Spinal cord (tissue), 10 donors: ENCODE results near the gene E2F6. TPM values are rescaled to one million over a fixed set of nuclear protein-coding genes. Genes with fewer than 3 reads are reported as not detected.

Experiments
- DNase-seq, 6 donors: peaks; one replicate each; pipeline versions ENCODE4 v3.0.0 to v3.0.0-alpha.2; 2013 to 2015; ENCODE audit warnings: low spot score in 6 of 6, low read depth in 4 of 6
- H3K27ac ChIP-seq: one replicate; pipeline ENCODE4 v1.5.1; 2013; ENCODE audit warnings: low read depth, low read length, control low read depth
- H3K27me3 ChIP-seq: one replicate; pipeline ENCODE4 v1.6.1; 2013; ENCODE audit warnings: low read length; ENCODE audit not compliant: control insufficient read depth, insufficient read depth
- H3K36me3 ChIP-seq: one replicate; pipeline ENCODE4 v1.6.1; 2013; ENCODE audit warnings: low read length; ENCODE audit not compliant: control insufficient read depth, insufficient read depth
- H3K4me1 ChIP-seq: one replicate; pipeline ENCODE4 v1.6.1; 2013; ENCODE audit warnings: low read length; ENCODE audit not compliant: control insufficient read depth, insufficient read depth
- H3K4me3 ChIP-seq: one replicate; pipeline ENCODE4 v1.5.1; 2013; ENCODE audit warnings: low read depth, low read length, control low read depth
- H3K9me3 ChIP-seq: one replicate; pipeline ENCODE4 v1.6.1; 2013; ENCODE audit warnings: low read length; ENCODE audit not compliant: control insufficient read depth, insufficient read depth
- WGBS: methylation state at CpG from one replicate; pipeline ENCODE4 v1.1.5; 2013; ENCODE audit warnings: missing lambda C conversion rate; ENCODE audit not compliant: insufficient coverage; 5-methylcytosine and 5-hydroxymethylcytosine counted together
- polyA plus RNA-seq, 2 donors: library from polyadenylated mRNA; unstranded; fragments of 120-200 nt; gene quantifications; one replicate each; pipeline ENCODE4 v1.2.1, GENCODE V29; 2013; ENCODE audit not compliant: insufficient read length in 2 of 2
- total RNA-seq, 2 donors: library from RNA; depleted of rRNA in 1 of 2; stranded (reverse); fragments of 120-200 nt in 1 of 2; fragments of >200 nt in 1 of 2; gene quantifications; one replicate each; pipeline versions ENCODE4 v1.2.3 to v1.2.4, GENCODE V29; 2013 to 2014
- donor health status: healthy.

E2F6 gene
- total and polyA plus RNA-seq, 4 donors = 13.7 to 20.0 (median 17.5) TPM

DNA sequence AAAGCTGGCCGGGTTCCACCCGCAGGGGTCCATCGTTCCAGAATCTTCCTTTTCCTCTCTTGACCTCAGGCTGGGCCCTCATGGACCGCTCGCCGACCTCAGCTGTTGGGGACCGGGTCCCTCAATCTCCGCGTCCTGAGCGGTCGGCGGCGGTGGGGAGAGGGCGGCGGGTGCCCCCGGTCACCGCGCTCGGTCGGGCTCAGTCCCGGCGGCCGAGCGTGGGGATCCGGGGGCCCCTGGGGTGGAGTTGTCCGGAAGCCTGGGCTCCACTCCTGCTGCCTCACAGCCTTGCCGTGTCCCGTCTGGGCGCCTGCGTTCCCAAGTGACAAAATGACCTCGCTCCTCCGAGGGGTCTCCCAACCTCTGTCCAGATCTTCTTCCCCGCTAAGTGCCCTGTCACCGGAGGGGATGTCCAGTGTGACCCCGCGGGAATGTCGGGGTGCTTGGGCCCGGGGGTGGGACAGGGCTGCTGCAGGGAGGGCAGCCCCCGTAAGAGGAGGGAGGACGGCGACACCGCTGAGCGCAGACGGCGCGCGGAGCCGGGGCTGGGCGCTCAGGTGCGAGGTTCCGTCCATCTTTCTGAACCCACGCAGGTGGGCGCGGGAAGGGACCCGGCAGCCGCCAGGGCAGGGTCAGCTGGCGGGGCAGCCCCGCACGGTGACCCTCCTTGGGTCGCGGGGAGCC, 16.0 kb upstream of the E2F6 start:
- H3K27me3 ChIP-seq = peaks cover 21% of the 10 kb centered on the region
- H3K9me3 ChIP-seq = no peaks in the 10 kb centered on the region
- 9% methylated on average over 61 of the region's 61 CpGs for WGBS
- peak in 2 of 6 donors; percentile 24 to 31 for DNase-seq
- peaks cover 27% of the 10 kb centered on the region for H3K4me1 ChIP-seq
- H3K4me3 ChIP-seq = peak overlapping the region; percentile 73
- H3K36me3 ChIP-seq = no peaks in the 10 kb centered on the region
- H3K27ac ChIP-seq = no peak overlapping the region

DNA sequence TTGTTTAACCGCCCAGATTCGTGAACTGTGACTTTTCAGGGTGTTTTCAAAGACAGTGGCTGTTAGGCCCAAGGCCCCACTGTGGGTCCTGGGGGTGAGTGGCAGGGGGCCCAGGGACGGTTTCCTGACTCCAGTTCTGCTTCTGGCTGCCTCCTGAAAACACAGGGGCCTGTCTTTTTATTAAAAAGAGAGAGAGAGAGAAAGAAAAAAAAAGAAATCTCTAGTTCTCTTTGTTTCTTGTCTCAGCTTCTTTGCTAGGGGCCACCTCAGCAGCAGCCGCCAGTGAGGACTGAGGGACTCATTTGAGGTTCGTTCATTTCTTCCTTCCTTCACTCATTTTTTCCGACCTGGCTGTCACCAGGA, 15.4 kb upstream of the E2F6 start:
- Histone ChIP-seq H3K36me3 (no peaks in the 10 kb centered on the region), H3K4me1 (peaks cover 27% of the 10 kb centered on the region), H3K9me3 (no peaks in the 10 kb centered on the region), H3K27me3 (peaks cover 21% of the 10 kb centered on the region), H3K4me3 (no peak overlapping the region), H3K27ac (no peak overlapping the region)
- 41% methylated on average over 6 of the region's 6 CpGs for WGBS
- peak in 1 of 6 donors; percentile 29 for DNase-seq

DNA sequence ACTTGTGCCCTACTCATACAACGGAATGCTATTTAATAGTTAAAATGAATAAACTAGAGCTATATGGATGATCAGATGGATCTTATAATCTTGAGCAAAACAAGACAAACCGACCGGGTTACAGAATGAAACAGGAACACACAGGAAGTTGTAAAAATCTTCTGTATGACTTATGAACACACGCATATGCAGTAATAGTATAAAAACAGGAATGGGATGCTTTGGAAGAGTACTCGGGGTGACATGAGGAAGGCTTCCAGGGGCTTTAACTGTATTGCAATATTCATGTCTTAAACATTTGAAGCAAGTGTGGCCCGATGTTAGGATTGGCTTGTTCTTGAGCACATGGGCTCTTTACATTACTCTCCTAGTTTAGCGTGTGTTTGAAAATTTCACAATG, 14.9 kb upstream of the E2F6 start:
- no peaks in the 10 kb centered on the region for H3K9me3 ChIP-seq
- no peak for DNase-seq
- H3K27ac ChIP-seq = no peak overlapping the region
- 92% methylated on average over 6 of the region's 7 CpGs for WGBS
- H3K4me1 ChIP-seq = peaks cover 27% of the 10 kb centered on the region
- H3K4me3 ChIP-seq = no peak overlapping the region
- H3K36me3 ChIP-seq = no peaks in the 10 kb centered on the region
- H3K27me3 ChIP-seq = peaks cover 21% of the 10 kb centered on the region

DNA sequence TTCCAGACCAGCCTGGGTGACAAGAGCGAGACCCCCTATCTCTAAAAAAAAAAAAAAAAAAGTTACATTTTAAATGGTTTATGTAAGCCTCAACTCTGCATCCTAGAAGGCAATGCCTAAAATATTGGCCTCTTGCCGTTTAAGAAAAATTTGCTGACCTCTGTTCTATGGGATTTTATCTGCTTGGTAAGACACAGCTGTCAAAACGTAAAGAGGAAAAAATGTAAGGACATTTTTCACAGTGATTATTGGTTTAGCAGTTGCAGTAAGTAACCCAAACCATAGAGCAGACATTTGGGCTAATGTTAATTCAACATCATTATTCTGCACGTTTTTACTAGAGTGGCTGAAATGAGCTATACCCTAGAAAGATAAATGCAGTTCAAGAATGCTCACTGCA, 14.4 kb upstream of the E2F6 start:
- H3K27ac ChIP-seq = no peak overlapping the region
- no peaks in the 10 kb centered on the region for H3K36me3 ChIP-seq
- peaks cover 21% of the 10 kb centered on the region for H3K27me3 ChIP-seq
- no peak overlapping the region for H3K4me3 ChIP-seq
- WGBS = 39% methylated on average over 2 of the region's 4 CpGs
- no peak for DNase-seq
- peaks cover 27% of the 10 kb centered on the region for H3K4me1 ChIP-seq
- no peaks in the 10 kb centered on the region for H3K9me3 ChIP-seq

DNA sequence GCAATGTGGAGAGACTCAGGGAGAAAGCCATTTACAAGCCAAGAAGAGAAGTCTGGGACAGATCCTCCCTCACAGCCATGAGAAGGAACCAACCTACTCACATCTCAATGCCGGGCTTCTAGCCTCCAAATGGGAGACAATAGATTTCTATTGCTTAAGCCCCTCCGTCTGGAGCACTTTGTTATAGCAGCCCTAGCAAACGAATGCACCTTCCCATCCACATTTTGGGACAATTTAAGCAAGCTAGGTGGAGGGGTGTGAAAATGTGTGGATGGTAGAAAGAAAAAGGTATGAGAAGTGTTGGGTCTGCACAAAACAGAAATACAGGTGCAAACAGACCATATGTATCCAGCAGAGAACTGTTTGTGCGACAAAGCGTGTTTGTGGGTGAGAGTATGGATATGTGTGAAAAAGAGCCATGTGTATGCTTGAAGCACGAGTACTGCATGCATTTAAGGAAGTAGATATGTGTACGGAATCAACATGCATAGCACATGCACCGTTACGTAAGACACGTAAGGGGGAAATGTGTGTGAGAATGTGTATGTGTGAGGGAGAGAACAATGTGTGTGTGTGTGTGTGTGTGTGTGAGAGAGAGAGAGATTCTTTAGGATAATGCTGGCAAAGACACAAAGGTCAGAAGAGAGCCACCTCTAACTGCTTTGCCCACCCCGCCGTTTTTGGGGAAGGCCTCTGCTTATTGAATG, 13.1 kb upstream of the E2F6 start:
- Histone ChIP-seq H3K27ac (no peak overlapping the region), H3K36me3 (no peaks in the 10 kb centered on the region), H3K4me1 (peaks cover 20% of the 10 kb centered on the region), H3K4me3 (no peak overlapping the region), H3K27me3 (peaks cover 19% of the 10 kb centered on the region), H3K9me3 (no peaks in the 10 kb centered on the region)
- 70% methylated on average over 10 of the region's 12 CpGs for WGBS
- DNase-seq = no peak

DNA sequence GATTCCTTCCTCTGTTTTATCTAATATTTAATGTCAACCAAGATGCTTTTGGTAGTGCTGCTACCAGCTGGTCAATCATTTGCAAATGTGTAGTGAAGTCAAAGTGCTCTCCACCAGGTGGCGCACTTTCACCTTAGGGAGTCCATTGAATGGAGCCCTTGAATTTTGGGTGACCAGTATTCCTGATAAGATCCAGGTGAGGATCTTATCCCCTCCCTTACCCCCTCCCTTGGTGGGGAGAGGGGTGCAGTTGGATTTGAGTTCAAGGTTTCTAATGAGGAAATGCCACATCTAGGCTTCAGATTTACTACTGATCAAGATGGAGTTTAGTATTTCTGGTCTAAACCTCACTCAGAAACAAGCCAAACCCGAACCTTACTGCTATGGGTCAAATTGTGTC, 12.0 kb upstream of the E2F6 start:
- WGBS = no CpG with 5 or more reads among the region's 2 CpGs
- H3K36me3 ChIP-seq = no peaks in the 10 kb centered on the region
- peaks cover 18% of the 10 kb centered on the region for H3K27me3 ChIP-seq
- no peaks in the 10 kb centered on the region for H3K9me3 ChIP-seq
- peak in 5 of 6 donors; percentile 83 to 96 (median 92) for DNase-seq
- H3K4me1 ChIP-seq = peaks cover 13% of the 10 kb centered on the region
- H3K27ac ChIP-seq = no peak overlapping the region
- no peak overlapping the region for H3K4me3 ChIP-seq

DNA sequence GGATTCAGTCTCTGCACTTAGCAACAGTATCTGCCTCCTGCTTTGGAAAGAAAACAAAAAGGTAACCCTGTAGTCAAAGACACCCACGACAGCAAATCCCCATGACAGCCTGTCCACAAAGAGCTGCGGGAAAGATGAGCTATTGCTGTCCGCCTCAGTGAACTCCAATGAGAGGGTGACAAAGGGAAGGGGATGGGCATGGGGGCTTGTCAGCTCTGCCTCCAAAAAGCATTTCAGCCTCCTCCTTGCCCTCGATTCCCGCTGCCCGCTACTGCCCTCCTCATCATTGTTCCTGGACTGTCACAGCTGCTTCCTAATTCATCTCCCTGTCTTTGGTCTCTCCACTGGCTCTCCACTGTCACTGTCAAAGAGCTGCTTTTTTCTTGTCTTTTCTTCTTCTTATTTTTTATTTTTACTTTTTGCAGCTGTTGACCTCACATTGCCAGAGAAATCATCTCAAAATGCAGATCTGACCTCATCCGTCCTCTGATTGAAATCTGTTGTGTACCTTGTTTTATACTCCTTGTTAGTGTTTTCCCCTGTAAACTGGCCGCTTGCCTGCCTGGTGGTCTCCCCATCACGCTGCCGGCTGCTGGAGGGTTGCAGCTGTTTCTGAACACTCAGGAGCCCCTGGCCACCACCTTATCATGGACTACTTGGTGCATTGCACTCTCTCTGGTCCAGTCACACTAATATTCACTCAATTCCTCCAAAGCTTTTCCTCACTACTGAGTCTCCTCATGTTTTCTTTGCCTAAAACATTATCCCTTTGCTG, 7.9 kb upstream of the E2F6 start:
- Histone ChIP-seq H3K27me3 (peaks cover 4% of the 10 kb centered on the region), H3K9me3 (no peaks in the 10 kb centered on the region), H3K27ac (no peak overlapping the region), H3K4me1 (no peaks in the 10 kb centered on the region), H3K36me3 (no peaks in the 10 kb centered on the region), H3K4me3 (no peak overlapping the region)
- peak in 1 of 6 donors; percentile 36 for DNase-seq
- WGBS = 24% methylated on average over 9 of the region's 10 CpGs

DNA sequence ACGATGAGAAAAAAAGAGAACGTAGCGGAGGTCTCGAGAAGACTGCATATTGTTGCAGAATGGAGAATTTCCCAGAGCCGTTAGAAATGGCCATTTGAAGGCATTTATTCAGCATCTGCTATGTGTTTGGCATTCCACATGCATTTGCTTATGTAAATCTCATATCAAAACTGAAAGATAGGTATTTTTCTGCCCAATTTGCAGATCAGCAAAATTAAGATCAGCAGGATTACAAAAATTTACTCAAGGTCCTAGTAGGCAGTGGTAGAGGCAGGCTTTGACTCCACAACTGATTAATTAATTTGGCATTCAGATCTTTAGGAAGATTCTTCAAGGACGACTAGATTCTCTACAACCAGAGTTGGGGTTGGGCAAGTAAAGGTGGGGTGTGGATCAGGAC, 1.8 kb upstream of the E2F6 start:
- 60% methylated on average over 1 of the region's 6 CpGs for whole genome bisulfite sequencing

DNA sequence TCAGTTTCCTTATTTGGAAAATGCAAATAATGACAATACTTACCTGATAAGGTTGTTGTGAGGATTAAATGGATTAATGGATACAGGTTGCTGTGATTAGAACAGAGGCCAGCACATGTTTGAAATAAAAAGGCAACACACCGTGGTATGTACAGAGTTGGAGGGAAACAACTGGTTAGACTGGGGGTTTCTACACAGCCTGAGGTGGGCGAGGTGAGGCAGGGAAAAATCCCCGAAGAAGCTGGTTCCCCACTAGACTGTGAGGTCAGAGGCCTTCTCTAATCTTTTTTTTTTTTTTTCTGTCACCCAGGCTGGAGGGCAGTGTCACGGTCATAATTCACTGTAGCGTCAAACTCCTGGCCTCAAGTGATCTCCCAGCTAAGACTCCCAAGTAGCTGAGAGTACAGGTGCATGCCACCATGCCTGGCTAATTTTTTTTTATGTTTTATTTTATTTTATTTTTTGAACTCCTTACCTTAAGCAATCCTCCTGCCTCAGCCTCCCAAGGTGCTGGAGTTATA, 1.2 kb upstream of the E2F6 start:
- H3K27ac ChIP-seq = no peak overlapping the region
- H3K4me3 ChIP-seq = no peak overlapping the region
- WGBS = 78% methylated on average over 3 of the region's 5 CpGs
- peaks cover 23% of the 10 kb centered on the region for H3K4me1 ChIP-seq
- H3K36me3 ChIP-seq = peaks cover 4% of the 10 kb centered on the region
- no peaks in the 10 kb centered on the region for H3K27me3 ChIP-seq
- no peaks in the 10 kb centered on the region for H3K9me3 ChIP-seq
- no peak for DNase-seq

More for the DNA sequence above, 1.8 kb upstream of the E2F6 start:
- no peak overlapping the region for H3K27ac ChIP-seq
- no peak for DNase-seq
- H3K4me1 ChIP-seq = peaks cover 23% of the 10 kb centered on the region
- H3K27me3 ChIP-seq = no peaks in the 10 kb centered on the region
- H3K9me3 ChIP-seq = no peaks in the 10 kb centered on the region
- H3K4me3 ChIP-seq = no peak overlapping the region
- peaks cover 4% of the 10 kb centered on the region for H3K36me3 ChIP-seq
